ENCODE results near the gene KASH5. TPM values are rescaled to one million over a fixed set of nuclear protein-coding genes. Genes with fewer than 3 reads are reported as not detected.

The KASH5 gene
- total and polyA plus RNA-seq, 2 experiments from 2014 or later: 0.44 TPM; not detected in 1

DNA sequence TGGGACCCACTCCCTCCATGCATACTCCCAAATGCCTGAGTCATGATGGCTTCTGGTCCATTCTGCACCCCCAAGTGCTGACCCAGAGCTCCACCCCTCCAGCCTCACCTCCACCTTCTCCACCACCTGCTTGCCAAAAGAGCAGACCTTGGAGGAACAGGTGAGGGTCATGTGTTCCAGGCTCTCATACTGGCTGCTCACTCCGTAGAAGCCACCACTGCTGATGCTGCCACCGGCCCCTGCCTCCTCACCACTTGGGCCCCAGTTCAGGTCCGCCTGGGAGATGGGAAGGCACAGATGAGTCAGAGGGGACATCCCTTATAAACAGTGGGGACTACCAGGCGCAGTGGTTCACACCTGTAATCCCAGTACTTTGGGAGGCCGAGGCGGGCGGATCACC, 44.9 kb upstream of the KASH5 start:
- no peak overlapping the region for H3K4me3 Mint-ChIP-seq
- H3K36me3 Mint-ChIP-seq (ENCODE audit: low read depth): peaks cover 84% of the 10 kb centered on the region

More for the DNA sequence above, 44.9 kb upstream of the KASH5 start:
- H3K27ac ChIP-seq (ENCODE audit: low read depth): no peak overlapping the region
- no peak overlapping the region for H3K4me2 ChIP-seq
- no peaks in the 10 kb centered on the region for H3K27me3 ChIP-seq (ENCODE audit: insufficient read depth)
- DNase-seq (ENCODE audit: low spot score) (no peak), ATAC-seq (no peak)
- no peaks in the 10 kb centered on the region for H3K79me2 ChIP-seq (replicated peaks; ENCODE audit: insufficient read depth)
- no peak overlapping the region for H2AFZ ChIP-seq
- H4K20me1 ChIP-seq (replicated peaks; ENCODE audit: insufficient read depth): peaks cover 10% of the 10 kb centered on the region; the same call in 1 of the 2 replicates
- H3K4me1 Mint-ChIP-seq: peaks cover 15% of the 10 kb centered on the region
- no peak overlapping the region for H3K4me3 ChIP-seq
- peaks cover 16% of the 10 kb centered on the region; the same call in 1 of the 2 replicates for H3F3A ChIP-seq (replicated peaks; ENCODE audit: low read depth)
- H3K9me2 ChIP-seq (ENCODE audit: insufficient read depth): no peaks in the 10 kb centered on the region
- H3K4me1 ChIP-seq (ENCODE audit: insufficient read depth): peaks cover 9% of the 10 kb centered on the region
- peaks cover 49% of the 10 kb centered on the region for H3K36me3 ChIP-seq (ENCODE audit: insufficient read depth)
- H3K9me3 Mint-ChIP-seq: no peaks in the 10 kb centered on the region; the same call in 1 of the 3 replicates
- H3K27ac Mint-ChIP-seq: peak overlapping the region; percentile 8; the same call in 1 of the 2 replicates
- TF ChIP-seq, protein P1, sequence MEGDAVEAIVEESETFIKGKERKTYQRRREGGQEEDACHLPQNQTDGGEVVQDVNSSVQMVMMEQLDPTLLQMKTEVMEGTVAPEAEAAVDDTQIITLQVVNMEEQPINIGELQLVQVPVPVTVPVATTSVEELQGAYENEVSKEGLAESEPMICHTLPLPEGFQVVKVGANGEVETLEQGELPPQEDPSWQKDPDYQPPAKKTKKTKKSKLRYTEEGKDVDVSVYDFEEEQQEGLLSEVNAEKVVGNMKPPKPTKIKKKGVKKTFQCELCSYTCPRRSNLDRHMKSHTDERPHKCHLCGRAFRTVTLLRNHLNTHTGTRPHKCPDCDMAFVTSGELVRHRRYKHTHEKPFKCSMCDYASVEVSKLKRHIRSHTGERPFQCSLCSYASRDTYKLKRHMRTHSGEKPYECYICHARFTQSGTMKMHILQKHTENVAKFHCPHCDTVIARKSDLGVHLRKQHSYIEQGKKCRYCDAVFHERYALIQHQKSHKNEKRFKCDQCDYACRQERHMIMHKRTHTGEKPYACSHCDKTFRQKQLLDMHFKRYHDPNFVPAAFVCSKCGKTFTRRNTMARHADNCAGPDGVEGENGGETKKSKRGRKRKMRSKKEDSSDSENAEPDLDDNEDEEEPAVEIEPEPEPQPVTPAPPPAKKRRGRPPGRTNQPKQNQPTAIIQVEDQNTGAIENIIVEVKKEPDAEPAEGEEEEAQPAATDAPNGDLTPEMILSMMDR (conservative IDR thresholded peaks at IDR 0.05; ENCODE audit: low read depth in 2 of 2): no peak
- TF ChIP-seq STAT1 (IDR thresholded peaks at IDR 0.05; ENCODE audit: unreplicated experiment) (no peak), CREB1 (CRISPR knock-in tag; IDR thresholded peaks at IDR 0.05; ENCODE audit: low read depth) (no peak), NANOG (IDR thresholded peaks at IDR 0.05; ENCODE audit: borderline replicate concordance) (no peak), EZH2phosphoT487 (IDR thresholded peaks at IDR 0.05; ENCODE audit: unreplicated experiment) (no peak), ZNF331 (CRISPR knock-in tag; IDR thresholded peaks at IDR 0.05; ENCODE audit: low read depth) (no peak)
- TF ChIP-seq, protein P2, sequence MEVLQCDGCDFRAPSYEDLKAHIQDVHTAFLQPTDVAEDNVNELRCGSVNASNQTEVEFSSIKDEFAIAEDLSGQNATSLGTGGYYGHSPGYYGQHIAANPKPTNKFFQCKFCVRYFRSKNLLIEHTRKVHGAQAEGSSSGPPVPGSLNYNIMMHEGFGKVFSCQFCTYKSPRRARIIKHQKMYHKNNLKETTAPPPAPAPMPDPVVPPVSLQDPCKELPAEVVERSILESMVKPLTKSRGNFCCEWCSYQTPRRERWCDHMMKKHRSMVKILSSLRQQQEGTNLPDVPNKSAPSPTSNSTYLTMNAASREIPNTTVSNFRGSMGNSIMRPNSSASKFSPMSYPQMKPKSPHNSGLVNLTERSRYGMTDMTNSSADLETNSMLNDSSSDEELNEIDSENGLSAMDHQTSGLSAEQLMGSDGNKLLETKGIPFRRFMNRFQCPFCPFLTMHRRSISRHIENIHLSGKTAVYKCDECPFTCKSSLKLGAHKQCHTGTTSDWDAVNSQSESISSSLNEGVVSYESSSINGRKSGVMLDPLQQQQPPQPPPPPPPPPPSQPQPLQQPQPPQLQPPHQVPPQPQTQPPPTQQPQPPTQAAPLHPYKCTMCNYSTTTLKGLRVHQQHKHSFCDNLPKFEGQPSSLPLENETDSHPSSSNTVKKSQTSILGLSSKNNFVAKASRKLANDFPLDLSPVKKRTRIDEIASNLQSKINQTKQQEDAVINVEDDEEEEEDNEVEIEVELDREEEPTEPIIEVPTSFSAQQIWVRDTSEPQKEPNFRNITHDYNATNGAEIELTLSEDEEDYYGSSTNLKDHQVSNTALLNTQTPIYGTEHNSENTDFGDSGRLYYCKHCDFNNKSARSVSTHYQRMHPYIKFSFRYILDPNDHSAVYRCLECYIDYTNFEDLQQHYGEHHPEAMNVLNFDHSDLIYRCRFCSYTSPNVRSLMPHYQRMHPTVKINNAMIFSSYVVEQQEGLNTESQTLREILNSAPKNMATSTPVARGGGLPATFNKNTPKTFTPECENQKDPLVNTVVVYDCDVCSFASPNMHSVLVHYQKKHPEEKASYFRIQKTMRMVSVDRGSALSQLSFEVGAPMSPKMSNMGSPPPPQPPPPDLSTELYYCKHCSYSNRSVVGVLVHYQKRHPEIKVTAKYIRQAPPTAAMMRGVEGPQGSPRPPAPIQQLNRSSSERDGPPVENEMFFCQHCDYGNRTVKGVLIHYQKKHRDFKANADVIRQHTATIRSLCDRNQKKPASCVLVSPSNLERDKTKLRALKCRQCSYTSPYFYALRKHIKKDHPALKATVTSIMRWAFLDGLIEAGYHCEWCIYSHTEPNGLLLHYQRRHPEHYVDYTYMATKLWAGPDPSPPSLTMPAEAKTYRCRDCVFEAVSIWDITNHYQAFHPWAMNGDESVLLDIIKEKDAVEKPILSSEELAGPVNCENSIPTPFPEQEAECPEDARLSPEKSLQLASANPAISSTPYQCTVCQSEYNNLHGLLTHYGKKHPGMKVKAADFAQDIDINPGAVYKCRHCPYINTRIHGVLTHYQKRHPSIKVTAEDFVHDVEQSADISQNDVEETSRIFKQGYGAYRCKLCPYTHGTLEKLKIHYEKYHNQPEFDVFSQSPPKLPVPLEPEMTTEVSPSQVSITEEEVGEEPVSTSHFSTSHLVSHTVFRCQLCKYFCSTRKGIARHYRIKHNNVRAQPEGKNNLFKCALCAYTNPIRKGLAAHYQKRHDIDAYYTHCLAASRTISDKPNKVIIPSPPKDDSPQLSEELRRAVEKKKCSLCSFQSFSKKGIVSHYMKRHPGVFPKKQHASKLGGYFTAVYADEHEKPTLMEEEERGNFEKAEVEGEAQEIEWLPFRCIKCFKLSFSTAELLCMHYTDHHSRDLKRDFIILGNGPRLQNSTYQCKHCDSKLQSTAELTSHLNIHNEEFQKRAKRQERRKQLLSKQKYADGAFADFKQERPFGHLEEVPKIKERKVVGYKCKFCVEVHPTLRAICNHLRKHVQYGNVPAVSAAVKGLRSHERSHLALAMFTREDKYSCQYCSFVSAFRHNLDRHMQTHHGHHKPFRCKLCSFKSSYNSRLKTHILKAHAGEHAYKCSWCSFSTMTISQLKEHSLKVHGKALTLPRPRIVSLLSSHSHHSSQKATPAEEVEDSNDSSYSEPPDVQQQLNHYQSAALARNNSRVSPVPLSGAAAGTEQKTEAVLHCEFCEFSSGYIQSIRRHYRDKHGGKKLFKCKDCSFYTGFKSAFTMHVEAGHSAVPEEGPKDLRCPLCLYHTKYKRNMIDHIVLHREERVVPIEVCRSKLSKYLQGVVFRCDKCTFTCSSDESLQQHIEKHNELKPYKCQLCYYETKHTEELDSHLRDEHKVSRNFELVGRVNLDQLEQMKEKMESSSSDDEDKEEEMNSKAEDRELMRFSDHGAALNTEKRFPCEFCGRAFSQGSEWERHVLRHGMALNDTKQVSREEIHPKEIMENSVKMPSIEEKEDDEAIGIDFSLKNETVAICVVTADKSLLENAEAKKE (CRISPR knock-in tag; IDR thresholded peaks at IDR 0.05): no peak
- TF ChIP-seq, protein P3, sequence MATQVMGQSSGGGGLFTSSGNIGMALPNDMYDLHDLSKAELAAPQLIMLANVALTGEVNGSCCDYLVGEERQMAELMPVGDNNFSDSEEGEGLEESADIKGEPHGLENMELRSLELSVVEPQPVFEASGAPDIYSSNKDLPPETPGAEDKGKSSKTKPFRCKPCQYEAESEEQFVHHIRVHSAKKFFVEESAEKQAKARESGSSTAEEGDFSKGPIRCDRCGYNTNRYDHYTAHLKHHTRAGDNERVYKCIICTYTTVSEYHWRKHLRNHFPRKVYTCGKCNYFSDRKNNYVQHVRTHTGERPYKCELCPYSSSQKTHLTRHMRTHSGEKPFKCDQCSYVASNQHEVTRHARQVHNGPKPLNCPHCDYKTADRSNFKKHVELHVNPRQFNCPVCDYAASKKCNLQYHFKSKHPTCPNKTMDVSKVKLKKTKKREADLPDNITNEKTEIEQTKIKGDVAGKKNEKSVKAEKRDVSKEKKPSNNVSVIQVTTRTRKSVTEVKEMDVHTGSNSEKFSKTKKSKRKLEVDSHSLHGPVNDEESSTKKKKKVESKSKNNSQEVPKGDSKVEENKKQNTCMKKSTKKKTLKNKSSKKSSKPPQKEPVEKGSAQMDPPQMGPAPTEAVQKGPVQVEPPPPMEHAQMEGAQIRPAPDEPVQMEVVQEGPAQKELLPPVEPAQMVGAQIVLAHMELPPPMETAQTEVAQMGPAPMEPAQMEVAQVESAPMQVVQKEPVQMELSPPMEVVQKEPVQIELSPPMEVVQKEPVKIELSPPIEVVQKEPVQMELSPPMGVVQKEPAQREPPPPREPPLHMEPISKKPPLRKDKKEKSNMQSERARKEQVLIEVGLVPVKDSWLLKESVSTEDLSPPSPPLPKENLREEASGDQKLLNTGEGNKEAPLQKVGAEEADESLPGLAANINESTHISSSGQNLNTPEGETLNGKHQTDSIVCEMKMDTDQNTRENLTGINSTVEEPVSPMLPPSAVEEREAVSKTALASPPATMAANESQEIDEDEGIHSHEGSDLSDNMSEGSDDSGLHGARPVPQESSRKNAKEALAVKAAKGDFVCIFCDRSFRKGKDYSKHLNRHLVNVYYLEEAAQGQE (IDR thresholded peaks at IDR 0.05; ENCODE audit: unreplicated experiment): no peak
- TF ChIP-seq, protein P4, sequence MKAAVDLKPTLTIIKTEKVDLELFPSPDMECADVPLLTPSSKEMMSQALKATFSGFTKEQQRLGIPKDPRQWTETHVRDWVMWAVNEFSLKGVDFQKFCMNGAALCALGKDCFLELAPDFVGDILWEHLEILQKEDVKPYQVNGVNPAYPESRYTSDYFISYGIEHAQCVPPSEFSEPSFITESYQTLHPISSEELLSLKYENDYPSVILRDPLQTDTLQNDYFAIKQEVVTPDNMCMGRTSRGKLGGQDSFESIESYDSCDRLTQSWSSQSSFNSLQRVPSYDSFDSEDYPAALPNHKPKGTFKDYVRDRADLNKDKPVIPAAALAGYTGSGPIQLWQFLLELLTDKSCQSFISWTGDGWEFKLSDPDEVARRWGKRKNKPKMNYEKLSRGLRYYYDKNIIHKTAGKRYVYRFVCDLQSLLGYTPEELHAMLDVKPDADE (IDR thresholded peaks at IDR 0.05): no peak
- H3K27me3 Mint-ChIP-seq (ENCODE audit: insufficient read depth, low read depth, poor library complexity): peaks cover 25% of the 10 kb centered on the region

Data from GM23338 (cell line).